ENCODE measurements around the gene WDFY2. TPM values are rescaled to one million over a fixed set of nuclear protein-coding genes. Genes with fewer than 3 reads are reported as not detected.

WDFY2 gene
- total RNA-seq, 1 donor from 2014 or later = 11.1 TPM

DNA sequence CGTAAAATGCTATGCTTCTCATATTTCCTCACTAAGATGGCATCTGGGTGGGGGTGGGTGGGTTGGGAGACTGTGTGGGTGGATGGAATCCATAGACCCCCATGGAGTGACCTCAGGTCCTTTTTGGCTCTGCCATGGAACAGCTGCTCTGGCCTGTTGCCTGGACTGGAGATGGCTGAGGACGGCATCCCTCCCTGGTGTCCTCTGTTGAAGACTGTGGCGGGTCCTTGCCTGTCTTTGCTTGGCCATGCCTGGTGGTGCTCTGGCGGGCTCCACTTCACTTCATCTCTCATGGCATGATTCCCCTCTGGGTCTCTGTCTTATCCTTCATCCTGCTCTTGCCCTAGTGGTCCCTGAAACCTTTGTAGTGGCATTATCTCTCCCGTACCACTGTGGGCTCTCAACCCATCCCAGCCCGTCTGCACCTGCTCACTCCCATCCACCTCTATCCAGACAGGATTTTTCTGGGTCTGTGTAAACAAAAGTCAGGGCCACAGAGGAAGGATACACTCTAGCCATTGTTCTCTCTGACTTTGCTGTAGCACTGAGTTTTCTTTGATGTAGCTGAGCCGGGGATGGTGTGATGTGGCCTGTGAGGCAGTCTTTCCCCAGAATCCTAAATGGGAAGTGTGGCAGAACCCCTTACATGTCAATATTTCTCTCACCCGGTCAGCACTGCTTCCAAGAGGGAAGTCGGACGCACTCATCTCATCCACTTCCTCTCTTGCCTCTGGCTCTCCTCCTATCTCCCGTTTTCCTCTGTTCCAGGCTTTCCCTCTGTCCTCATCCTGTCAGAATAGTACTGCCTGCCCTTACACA is 36.1 kb downstream of the WDFY2 start:
- intact Hi-C loops (cut with micrococcal nuclease) = no loop called here
- Mint-ChIP-seq H3K4me1 (peaks cover 29% of the 10 kb centered on the region), H3K36me3 (ENCODE audit: low read depth) (no peaks in the 10 kb centered on the region), H3K27ac (no peak overlapping the region), H3K9me3 (no peaks in the 10 kb centered on the region), H3K27me3 (no peaks in the 10 kb centered on the region), H3K4me3 (no peak overlapping the region)
- no peak for DNase-seq

DNA sequence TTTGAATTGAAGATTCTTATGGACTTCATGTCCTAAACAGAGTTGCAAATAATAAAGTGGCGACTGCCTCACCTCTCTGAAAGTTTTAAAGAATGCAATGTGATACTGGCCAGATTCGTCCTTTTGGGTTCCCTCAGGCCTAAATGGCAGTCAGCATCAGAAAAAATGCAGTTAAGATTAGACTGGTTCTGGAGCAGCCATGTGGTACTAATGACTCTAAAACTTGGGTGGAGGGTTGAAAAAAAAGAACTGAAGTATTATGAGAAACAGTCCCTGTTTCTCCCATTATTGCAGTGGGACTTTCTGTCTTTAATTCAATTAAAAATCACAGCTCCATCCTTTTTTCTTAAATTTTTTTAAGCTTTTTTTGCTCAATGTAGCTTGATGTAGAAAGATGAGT is 37.3 kb downstream of the WDFY2 start:
- H3K9me3 Mint-ChIP-seq = no peaks in the 10 kb centered on the region
- H3K4me3 Mint-ChIP-seq = no peak overlapping the region
- DNase-seq = no peak
- H3K36me3 Mint-ChIP-seq (ENCODE audit: low read depth) = no peaks in the 10 kb centered on the region
- H3K27ac Mint-ChIP-seq = no peak overlapping the region
- no peaks in the 10 kb centered on the region for H3K27me3 Mint-ChIP-seq
- peaks cover 26% of the 10 kb centered on the region for H3K4me1 Mint-ChIP-seq
- intact Hi-C loops (cut with micrococcal nuclease) = no loop called here

DNA sequence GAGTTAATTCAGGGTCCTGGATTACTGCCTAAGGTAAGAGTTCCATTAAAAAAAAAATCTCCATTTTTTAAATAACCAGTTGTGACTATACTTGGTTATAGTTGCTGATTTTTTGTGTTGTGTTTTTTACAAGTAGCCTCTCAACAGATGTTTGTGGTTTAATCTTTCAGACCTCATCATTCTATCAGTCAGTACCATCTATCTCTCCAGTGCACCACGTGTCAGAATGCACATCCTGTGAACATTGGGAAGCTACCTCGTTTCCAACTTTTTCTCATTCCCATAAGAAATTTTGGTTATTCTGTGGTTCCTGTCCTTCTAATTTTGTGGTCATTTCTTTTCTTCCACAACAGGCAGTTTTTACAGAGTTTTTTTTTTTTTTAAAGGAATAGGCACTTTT is 39.2 kb downstream of the WDFY2 start:
- Mint-ChIP-seq H3K27ac (no peak overlapping the region), H3K9me3 (no peaks in the 10 kb centered on the region), H3K27me3 (no peaks in the 10 kb centered on the region), H3K4me1 (peaks cover 26% of the 10 kb centered on the region), H3K4me3 (no peak overlapping the region), H3K36me3 (ENCODE audit: low read depth) (no peaks in the 10 kb centered on the region)
- intact Hi-C loops (cut with micrococcal nuclease) = no loop called here
- DNase-seq = no peak

DNA sequence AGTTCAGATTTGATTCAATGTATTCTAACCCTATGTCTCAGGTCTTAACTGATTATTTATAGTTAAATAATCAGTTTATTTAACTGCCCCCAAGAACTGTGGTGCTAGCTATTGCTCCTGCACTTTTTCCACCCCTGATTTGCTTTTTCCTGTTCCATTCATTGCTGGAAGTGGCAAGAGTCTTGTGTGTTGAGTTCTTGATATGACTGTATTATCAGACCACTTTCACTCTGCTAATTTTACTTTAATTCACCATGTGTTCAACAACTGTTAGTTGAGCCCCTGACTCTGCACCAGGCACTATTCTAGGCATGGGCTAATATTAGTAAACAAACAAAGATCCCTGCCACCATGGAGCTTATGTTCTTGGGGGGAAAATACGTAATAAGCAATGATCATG is 39.9 kb downstream of the WDFY2 start:
- DNase-seq = no peak
- no peaks in the 10 kb centered on the region for H3K9me3 Mint-ChIP-seq
- peaks cover 23% of the 10 kb centered on the region for H3K4me1 Mint-ChIP-seq
- H3K27ac Mint-ChIP-seq = no peak overlapping the region
- intact Hi-C loops (cut with micrococcal nuclease) = no loop called here
- H3K36me3 Mint-ChIP-seq (ENCODE audit: low read depth) = no peaks in the 10 kb centered on the region
- no peak overlapping the region for H3K4me3 Mint-ChIP-seq
- no peaks in the 10 kb centered on the region for H3K27me3 Mint-ChIP-seq

DNA sequence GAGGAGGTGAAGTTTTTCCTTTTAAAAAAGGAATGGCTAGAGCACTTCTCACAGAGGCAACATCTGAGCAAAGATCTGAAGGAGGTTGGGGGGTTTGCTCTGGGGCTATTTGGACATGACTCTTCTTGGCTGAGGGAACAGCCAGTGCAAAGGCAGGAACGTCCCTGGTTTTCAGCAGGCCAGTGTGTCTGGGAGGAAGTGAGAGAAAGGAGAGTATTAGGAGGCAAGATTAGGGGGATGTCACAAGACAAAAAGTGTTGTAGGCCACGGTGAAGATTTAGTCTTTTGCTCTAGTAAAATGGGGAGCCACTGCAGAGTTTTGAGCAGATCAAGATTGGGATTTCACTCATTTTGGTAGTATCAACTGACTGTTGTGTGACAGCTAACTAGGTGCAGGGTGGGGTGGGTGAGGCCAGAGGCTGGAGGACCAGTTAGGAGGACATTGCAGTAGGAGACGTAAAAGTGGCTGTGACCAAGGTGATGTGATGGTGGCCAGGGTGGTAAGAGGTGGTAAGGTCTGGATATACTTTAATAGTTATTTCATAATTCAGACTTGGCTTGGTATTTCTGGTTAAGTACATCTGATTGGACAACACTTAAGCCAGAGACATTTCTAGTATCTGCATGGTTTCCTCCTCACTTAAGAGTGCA is 40.6 kb downstream of the WDFY2 start:
- no peaks in the 10 kb centered on the region for H3K27me3 Mint-ChIP-seq
- peaks cover 21% of the 10 kb centered on the region for H3K4me1 Mint-ChIP-seq
- intact Hi-C loops (cut with micrococcal nuclease) = no loop called here

DNA sequence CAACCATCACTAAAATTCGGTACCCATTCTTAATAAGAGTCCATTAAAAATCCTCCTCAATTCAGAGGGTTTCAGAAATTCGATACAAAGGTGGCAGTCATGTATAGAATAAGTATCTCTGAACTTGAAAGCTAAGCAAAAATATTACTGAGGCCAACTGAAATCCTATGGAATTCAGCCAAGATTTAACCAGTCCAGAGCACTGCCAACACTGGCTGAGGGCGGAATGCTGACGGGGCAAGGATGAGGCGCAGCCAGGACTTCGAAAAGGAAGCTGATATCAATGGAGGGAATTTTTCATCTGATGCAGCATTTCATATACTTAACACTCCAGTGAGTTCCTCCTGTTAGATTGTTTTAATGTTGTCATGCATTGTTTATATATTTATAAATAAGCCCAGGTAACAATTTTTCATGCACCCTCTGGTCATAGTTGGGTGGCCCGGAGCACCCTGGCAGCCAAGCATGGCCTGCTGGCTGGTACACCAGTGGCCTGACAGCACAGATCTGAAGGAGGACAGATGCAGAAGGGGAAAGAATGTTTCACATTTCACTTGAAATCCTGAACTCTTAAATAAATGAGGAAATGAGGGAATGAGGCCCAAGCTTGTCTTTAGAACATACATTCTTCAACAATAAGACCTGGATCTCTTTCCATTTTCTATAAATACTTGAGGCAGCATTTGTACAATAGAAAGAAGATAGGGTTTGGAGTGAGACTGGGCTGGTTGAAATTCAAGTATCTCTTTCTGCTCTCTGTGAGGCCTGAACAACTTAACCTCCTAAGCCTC is 41.5 kb downstream of the WDFY2 start:
- no peaks in the 10 kb centered on the region for H3K9me3 Mint-ChIP-seq
- H3K36me3 Mint-ChIP-seq (ENCODE audit: low read depth) = no peaks in the 10 kb centered on the region
- no peak overlapping the region for H3K27ac Mint-ChIP-seq
- no peaks in the 10 kb centered on the region for H3K27me3 Mint-ChIP-seq
- DNase-seq = no peak
- no peak overlapping the region for H3K4me3 Mint-ChIP-seq
- peaks cover 23% of the 10 kb centered on the region for H3K4me1 Mint-ChIP-seq
- intact Hi-C loops (cut with micrococcal nuclease) = no loop called here

More for the DNA sequence above, 40.6 kb downstream of the WDFY2 start:
- Mint-ChIP-seq H3K27ac (no peak overlapping the region), H3K36me3 (ENCODE audit: low read depth) (no peaks in the 10 kb centered on the region), H3K4me3 (no peak overlapping the region), H3K9me3 (no peaks in the 10 kb centered on the region)
- DNase-seq = no peak

DNA sequence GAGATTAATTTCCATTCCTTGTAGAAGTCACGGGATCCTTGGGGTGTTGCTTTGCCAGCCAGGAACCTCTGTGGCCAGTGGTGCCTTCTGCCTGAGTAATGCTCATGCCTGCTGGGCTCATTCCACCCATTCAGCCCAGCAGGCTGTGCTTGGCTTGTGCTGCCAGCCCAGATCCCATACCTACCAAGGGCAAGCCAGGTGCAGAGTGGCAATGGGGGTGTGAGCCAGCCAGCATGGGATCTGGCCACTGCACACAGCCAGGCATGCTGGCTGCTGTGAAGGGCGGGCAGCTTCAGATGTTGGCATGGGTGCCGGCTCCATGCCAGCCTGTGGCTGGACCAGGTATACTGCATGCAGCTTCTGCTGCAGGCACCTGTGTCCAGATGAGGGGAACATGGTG is 42.5 kb downstream of the WDFY2 start:
- no peak for DNase-seq
- H3K27ac Mint-ChIP-seq = no peak overlapping the region
- no peaks in the 10 kb centered on the region for H3K27me3 Mint-ChIP-seq
- intact Hi-C loops (cut with micrococcal nuclease) = no loop called here
- H3K36me3 Mint-ChIP-seq (ENCODE audit: low read depth) = no peaks in the 10 kb centered on the region
- H3K9me3 Mint-ChIP-seq = no peaks in the 10 kb centered on the region
- peaks cover 21% of the 10 kb centered on the region for H3K4me1 Mint-ChIP-seq
- H3K4me3 Mint-ChIP-seq = no peak overlapping the region

DNA sequence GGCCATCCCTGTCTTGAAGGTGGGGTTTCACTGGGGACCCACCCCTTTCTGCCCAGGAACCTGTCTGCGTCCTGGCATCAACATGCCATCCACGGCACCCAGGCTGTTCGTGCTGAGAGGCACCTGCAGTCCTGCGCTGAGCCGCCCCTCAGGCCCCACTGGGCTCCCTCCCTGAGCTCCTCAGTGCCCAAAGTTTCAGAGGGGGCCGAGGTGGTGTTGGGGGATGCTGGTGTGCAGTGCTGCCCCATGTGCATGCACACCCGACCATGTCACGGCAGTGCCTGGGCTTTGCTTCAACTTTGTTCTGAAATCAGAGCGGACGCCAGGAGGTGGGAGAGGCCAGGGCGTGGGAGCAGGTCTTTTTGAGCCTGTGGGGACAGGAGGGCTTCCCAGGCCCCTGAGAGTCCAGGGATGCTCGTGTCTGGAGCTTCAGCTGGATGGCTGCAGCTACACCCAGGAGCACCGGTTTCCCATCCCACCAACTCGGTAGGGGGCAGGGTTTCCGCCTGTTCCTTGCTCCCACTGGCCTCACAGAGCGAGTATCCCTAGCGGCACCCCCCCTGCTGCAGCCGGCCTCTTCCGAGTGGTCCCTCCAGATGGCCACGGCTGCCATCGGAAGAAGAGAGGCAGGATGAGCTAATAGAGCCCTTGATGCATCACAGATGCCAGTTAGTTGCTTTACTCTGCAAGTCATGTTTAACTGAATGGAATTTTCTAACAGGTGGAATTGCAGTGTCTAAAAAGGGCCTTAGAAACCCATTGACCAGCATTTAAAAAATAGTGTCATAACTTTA is 44.0 kb downstream of the WDFY2 start:
- DNase-seq = no peak
- no peaks in the 10 kb centered on the region for H3K27me3 Mint-ChIP-seq
- H3K27ac Mint-ChIP-seq = no peak overlapping the region
- H3K9me3 Mint-ChIP-seq = no peaks in the 10 kb centered on the region
- H3K36me3 Mint-ChIP-seq (ENCODE audit: low read depth) = no peaks in the 10 kb centered on the region
- intact Hi-C loops (cut with micrococcal nuclease) = no loop called here
- no peak overlapping the region for H3K4me3 Mint-ChIP-seq
- H3K4me1 Mint-ChIP-seq = peaks cover 18% of the 10 kb centered on the region

DNA sequence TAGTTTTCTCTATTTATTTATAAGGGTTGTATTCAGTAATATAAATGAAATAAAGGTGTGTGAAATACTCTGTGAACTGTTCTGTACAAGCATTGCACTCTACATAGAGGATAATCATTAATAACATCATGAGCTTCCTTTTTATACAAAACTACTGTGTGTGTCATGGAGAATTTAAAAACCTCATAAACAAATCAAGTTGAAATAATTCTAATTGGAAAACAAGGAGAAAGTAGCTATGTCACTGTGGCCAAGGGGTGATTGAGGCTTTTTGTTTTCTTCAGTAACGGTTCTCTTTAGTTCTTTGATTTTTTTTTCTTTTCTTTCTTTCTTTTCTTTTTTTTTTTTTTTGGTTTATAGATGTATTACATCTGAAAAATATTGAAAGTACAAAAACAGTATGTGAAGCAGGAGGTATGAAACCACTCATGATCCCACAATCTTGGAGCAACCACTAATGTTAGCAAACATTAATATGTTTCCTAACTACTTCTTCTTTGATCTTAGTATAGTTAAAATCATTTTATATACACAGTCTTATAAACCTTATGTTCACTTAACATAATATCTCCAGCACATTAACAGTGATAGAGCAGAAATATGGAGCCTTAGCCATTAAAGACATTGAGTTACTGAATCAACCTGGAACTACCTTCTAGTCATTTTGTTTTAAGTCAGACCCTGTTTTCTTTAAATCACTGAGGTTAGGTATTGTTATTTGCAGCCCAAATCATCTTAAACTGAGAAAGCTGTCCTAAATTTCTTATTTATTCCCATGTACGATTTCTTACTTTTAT is 45.4 kb downstream of the WDFY2 start:
- no peaks in the 10 kb centered on the region for H3K27me3 Mint-ChIP-seq
- peaks cover 2% of the 10 kb centered on the region for H3K36me3 Mint-ChIP-seq (ENCODE audit: low read depth)
- H3K4me3 Mint-ChIP-seq = no peak overlapping the region
- no peak for DNase-seq
- intact Hi-C loops (cut with micrococcal nuclease) = loop anchor here (2.0 to 5.0 kb wide), 2 partner anchors 15 to 53 kb away; no protein-coding TSS in a partner anchor
- no peaks in the 10 kb centered on the region for H3K9me3 Mint-ChIP-seq
- H3K27ac Mint-ChIP-seq = peak overlapping the region; percentile 8
- peaks cover 12% of the 10 kb centered on the region for H3K4me1 Mint-ChIP-seq

DNA sequence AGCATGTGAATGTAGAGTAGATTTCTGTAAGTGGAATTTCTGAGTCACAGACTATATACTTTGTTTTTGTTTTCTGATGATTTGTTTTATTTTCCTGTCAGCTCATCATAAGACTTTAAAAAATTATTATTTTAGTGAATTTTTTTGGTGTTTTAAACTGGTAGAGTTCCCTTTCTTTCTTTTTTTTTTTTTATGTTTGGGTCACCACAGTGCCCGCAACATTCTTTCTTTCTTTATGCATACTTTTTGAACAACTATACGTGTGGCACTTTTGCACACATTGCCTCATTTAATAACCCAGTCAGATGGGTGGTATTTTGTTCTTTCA is 46.0 kb downstream of the WDFY2 start:
- no peak overlapping the region for H3K4me3 Mint-ChIP-seq
- no peak overlapping the region for H3K27ac Mint-ChIP-seq
- intact Hi-C loops (cut with micrococcal nuclease) = loop anchor here (2.0 to 5.0 kb wide), 2 partner anchors 15 to 52 kb away; no protein-coding TSS in a partner anchor
- H3K4me1 Mint-ChIP-seq = peaks cover 14% of the 10 kb centered on the region
- DNase-seq = no peak
- no peaks in the 10 kb centered on the region for H3K27me3 Mint-ChIP-seq
- H3K36me3 Mint-ChIP-seq (ENCODE audit: low read depth) = peaks cover 2% of the 10 kb centered on the region
- no peaks in the 10 kb centered on the region for H3K9me3 Mint-ChIP-seq

DNA sequence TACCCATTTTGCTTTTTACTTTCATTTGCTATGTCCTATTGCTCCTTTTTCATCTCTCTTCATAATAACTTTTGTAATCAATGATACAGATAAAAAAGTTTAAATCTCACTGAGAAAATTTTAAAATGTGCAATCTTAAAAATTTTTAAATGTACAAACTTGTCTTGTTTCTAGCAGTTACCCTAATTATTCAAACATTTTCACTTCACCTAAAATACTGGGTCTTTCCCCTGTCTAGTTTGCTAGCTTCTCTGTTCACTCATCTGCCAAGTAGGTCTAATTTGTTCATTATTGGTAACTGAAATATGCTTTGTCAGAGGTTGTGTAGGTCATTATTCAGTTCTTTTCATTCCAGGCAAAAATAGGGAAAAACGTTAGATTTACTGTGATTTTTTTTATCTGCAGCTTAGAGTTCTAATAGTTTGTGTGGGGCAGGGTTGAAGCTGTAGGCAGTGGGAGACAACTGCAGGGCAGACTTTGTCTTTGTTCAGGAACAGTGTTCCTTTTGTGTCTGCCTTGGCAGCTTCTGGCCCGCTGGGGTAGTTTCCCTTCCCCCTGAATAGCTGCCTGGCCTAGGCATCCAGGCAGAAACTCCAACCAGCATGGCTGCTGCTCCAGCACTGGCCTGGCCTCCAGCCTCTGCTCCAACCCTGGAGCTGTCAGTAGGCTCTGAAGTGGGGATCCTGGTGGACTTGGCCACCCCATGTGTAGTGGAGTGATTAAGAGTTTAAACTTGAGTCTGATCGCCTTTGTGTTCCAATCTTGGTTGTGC is 48.5 kb downstream of the WDFY2 start:
- no peak overlapping the region for H3K27ac Mint-ChIP-seq
- peaks cover 24% of the 10 kb centered on the region for H3K4me1 Mint-ChIP-seq
- H3K36me3 Mint-ChIP-seq (ENCODE audit: low read depth) = peaks cover 2% of the 10 kb centered on the region
- H3K27me3 Mint-ChIP-seq = no peaks in the 10 kb centered on the region
- no peak overlapping the region for H3K4me3 Mint-ChIP-seq
- intact Hi-C loops (cut with micrococcal nuclease) = loop anchor here (5.0 kb wide), 1 partner anchor 50 kb away; no protein-coding TSS in a partner anchor
- H3K9me3 Mint-ChIP-seq = no peaks in the 10 kb centered on the region
- no peak for DNase-seq

DNA sequence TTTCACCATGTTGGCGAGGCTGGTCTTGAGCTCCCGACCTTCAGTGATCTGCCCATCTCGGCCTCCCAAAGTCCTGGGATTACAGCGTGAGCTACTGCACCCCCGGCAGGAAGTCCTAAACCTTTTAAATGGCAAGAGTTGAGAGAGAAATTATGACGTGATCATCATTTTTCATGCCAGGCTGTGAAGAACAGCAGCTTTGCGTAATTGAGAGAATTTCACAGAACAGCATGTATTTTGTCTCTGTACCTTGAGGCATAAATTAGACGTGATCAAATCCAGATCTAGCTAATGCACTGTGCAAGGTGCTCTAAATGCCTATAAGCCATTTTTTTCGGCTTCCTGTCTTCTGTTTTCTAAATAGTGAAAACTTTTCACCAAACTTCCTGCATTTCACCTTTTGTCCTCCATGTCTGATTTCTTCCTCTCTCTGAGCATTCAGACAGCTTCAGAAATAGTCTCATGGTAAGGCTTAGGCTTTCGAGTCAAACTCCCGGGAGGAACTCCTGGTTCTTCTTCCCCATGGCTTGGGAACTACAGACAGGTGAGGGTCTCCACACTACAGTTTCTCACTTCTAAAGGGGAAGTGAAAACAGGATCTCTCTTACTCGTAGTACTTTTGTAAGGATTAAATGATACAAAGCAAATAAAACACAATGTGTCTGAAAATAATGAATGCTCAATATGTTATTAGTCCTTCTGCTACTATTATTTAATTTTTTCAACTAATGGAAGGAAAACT is 51.0 kb downstream of the WDFY2 start:
- Mint-ChIP-seq H3K36me3 (ENCODE audit: low read depth) (peaks cover 2% of the 10 kb centered on the region), H3K27ac (peak overlapping the region; percentile 49), H3K4me3 (peak overlapping the region; percentile 45), H3K4me1 (peaks cover 19% of the 10 kb centered on the region), H3K27me3 (no peaks in the 10 kb centered on the region), H3K9me3 (no peaks in the 10 kb centered on the region)
- intact Hi-C loops (cut with micrococcal nuclease) = no loop called here
- no peak for DNase-seq

Measured in activated CD4-positive, alpha-beta T cell treated with anti-CD3 and anti-CD28 coated beads, Interleukin-2, amount 10 ng/mL, durations not matched to agents 24 days and 14 days (primary cell).